HEK293 (cell line): ENCODE results near the gene SLC1A3.

ENCODE experiments used
- CTCF ChIA-PET: fragments of 350-600 bp; formaldehyde crosslinking; extraction: SDS; loops from one replicate; lab custom pipeline; 2021; ENCODE audit warnings: antibody characterized with exemption; lab: Yijun Ruan, JAX
- POLR2A ChIA-PET: fragments of 300-600 bp; formaldehyde crosslinking; extraction: SDS; loops from one replicate; lab custom pipeline; 2020; ENCODE audit warnings: antibody characterized with exemption, inconsistent platforms; lab: Yijun Ruan, JAX
- H3K27ac ChIP-seq: fragments of 200-500 bp; sonication (Bioruptor generic); 2 replicates; pipeline ENCODE4 v1.5.1; 2014; ENCODE audit warnings: low read depth, low read length, control low read depth, inconsistent platforms; ENCODE audit errors: extremely low read depth
- H3K36me3 ChIP-seq, 2 experiments: fragments of 200-500 bp in 1 of 2; sonication (Bioruptor generic) in 1 of 2; 1 replicate in 1 of 2; 2 replicates in 1 of 2; pipeline ENCODE4 v1.5.1; 2014 to 2017; ENCODE audit warnings: inconsistent platforms in 2 of 2, low read length in 2 of 2; ENCODE audit not compliant: control insufficient read depth in 2 of 2, insufficient read depth in 1 of 2
- H3K4me1 ChIP-seq: fragments of 200-500 bp; sonication (Bioruptor generic); 2 replicates; pipeline ENCODE4 v1.5.1; 2014; ENCODE audit warnings: mild to moderate bottlenecking, low read length, inconsistent platforms; ENCODE audit not compliant: control insufficient read depth, insufficient read depth
- H3K4me3 ChIP-seq: 2 replicates; pipeline ENCODE4 v1.5.1; 2011; ENCODE audit warnings: low read depth, mild to moderate bottlenecking, control low read depth, low read length, moderate library complexity
- H3K9me3 ChIP-seq: fragments of 200-500 bp; sonication (Bioruptor generic); 2 replicates; pipeline ENCODE4 v1.5.1; 2014; ENCODE audit warnings: low read depth, low read length, inconsistent platforms; ENCODE audit not compliant: control insufficient read depth, insufficient read depth
- OSR2 ChIP-seq: fragments of 450-650 bp; formaldehyde crosslinking; IDR thresholded peaks from 2 replicates; pipeline ENCODE4 v1.5.1; 2016; ENCODE audit warnings: missing biosample characterization, missing genetic modification characterization
- PRDM10 ChIP-seq: fragments of 450-650 bp; formaldehyde crosslinking; IDR thresholded peaks from 2 replicates; pipeline ENCODE4 v1.5.1; 2016; ENCODE audit warnings: missing biosample characterization, missing genetic modification characterization
- PRDM4 ChIP-seq: fragments of 450-650 bp; formaldehyde crosslinking; IDR thresholded peaks from 2 replicates; pipeline ENCODE4 v1.5.1; 2017; ENCODE audit warnings: missing biosample characterization, missing genetic modification characterization
- PRDM6 ChIP-seq: fragments of 450-650 bp; formaldehyde crosslinking; IDR thresholded peaks from 2 replicates; pipeline ENCODE4 v1.5.1; 2017; ENCODE audit warnings: missing biosample characterization, missing genetic modification characterization
- ZBTB48 ChIP-seq: fragments of 450-650 bp; formaldehyde crosslinking; IDR thresholded peaks from 2 replicates; pipeline ENCODE4 v1.5.1; 2016; ENCODE audit warnings: missing biosample characterization, missing genetic modification characterization
- ZBTB8A ChIP-seq: fragments of 450-650 bp; formaldehyde crosslinking; IDR thresholded peaks from 2 replicates; pipeline ENCODE4 v1.5.1; 2016; ENCODE audit warnings: missing biosample characterization, missing genetic modification characterization
- ZEB2 ChIP-seq: fragments of 450-650 bp; formaldehyde crosslinking; IDR thresholded peaks from 2 replicates; pipeline ENCODE4 v1.5.1; 2016; ENCODE audit warnings: missing biosample characterization, missing genetic modification characterization
- ZIC2 ChIP-seq: fragments of 450-650 bp; formaldehyde crosslinking; IDR thresholded peaks from 2 replicates; pipeline ENCODE4 v1.5.1; 2016; ENCODE audit warnings: missing biosample characterization, missing genetic modification characterization
- ZNF157 ChIP-seq: fragments of 450-650 bp; formaldehyde crosslinking; IDR thresholded peaks from 2 replicates; pipeline ENCODE4 v1.5.1; 2016; ENCODE audit warnings: missing biosample characterization, missing genetic modification characterization
- ZNF311 ChIP-seq: fragments of 450-650 bp; formaldehyde crosslinking; IDR thresholded peaks from 2 replicates; pipeline ENCODE4 v1.5.1; 2017; ENCODE audit warnings: missing biosample characterization, missing genetic modification characterization, borderline replicate concordance
- ZNF423 ChIP-seq: fragments of 450-650 bp; formaldehyde crosslinking; IDR thresholded peaks from 2 replicates; pipeline ENCODE4 v1.5.1; 2016; ENCODE audit warnings: missing biosample characterization, missing genetic modification characterization
- ZNF621 ChIP-seq: fragments of 450-650 bp; formaldehyde crosslinking; IDR thresholded peaks from 2 replicates; pipeline ENCODE4 v1.5.1; 2017; ENCODE audit warnings: missing biosample characterization, missing genetic modification characterization

The SLC1A3 gene

GRCh38 chr5:36600917-36601527 lies 5.4 kb upstream of the SLC1A3 start:
- POLR2A ChIA-PET: no interaction called here
- TF ChIP-seq PRDM6 (tag by site-specific recombination) (peak; percentile 78), OSR2 (tag by site-specific recombination) (peak; percentile 60; the same call in 1 of the 2 replicates), PRDM10 (tag by site-specific recombination) (no peak), ZBTB8A (0 out of 2 replicates have a peak, but pooled peaks have one; percentile 30)
- peaks cover 6% of the 10 kb centered on the region for H3K4me1 ChIP-seq
- no peak overlapping the region for H3K27ac ChIP-seq
- CTCF ChIA-PET: interaction anchor here (0.8 to 3.7 kb wide), 4 partner anchors 10 to 397 kb away, joined by 3 to 14 read pairs (median 4); no protein-coding TSS in a partner anchor
- no peak overlapping the region for H3K4me3 ChIP-seq
- H3K9me3 ChIP-seq: no peaks in the 10 kb centered on the region
- H3K36me3 ChIP-seq: no peaks in the 10 kb centered on the region

- peaks cover 9% of the 10 kb centered on the region for H3K4me1 ChIP-seq
- no peak overlapping the region for H3K4me3 ChIP-seq
- no peaks in the 10 kb centered on the region for H3K36me3 ChIP-seq
- no peak overlapping the region for H3K27ac ChIP-seq
- H3K9me3 ChIP-seq: no peaks in the 10 kb centered on the region
- TF ChIP-seq ZNF157 (tag by site-specific recombination) (no peak), ZIC2 (tag by site-specific recombination) (peak; percentile 73), ZNF311 (tag by site-specific recombination) (no peak), ZBTB48 (tag by site-specific recombination) (peak; percentile 55; the same call in 1 of the 2 replicates), PRDM4 (tag by site-specific recombination) (no peak), ZEB2 (tag by site-specific recombination) (no peak), ZNF423 (tag by site-specific recombination) (no peak), ZNF621 (tag by site-specific recombination) (no peak)
- ChIA-PET CTCF (interaction anchor here (0.8 to 3.7 kb wide), 4 partner anchors 9 to 189 kb away, joined by 5 to 23 read pairs (median 10); no protein-coding TSS in a partner anchor), POLR2A (no interaction called here)
These were observed 3.6 kb upstream of the SLC1A3 start for GRCh38 chr5:36602704-36603321.
